Smooth muscle cell of the brain vasculature (primary cell): ENCODE results near the gene PALLD.

Source experiments
- DNase-seq: peaks from one replicate; pipeline ENCODE4 v3.0.0-alpha.2; 2012; ENCODE audit warnings: low read depth, low spot score

The PALLD gene

GRCh38 chr4:168674077-168674747 is 177.4 kb downstream of the PALLD start:
- no peak for DNase-seq

DNA sequence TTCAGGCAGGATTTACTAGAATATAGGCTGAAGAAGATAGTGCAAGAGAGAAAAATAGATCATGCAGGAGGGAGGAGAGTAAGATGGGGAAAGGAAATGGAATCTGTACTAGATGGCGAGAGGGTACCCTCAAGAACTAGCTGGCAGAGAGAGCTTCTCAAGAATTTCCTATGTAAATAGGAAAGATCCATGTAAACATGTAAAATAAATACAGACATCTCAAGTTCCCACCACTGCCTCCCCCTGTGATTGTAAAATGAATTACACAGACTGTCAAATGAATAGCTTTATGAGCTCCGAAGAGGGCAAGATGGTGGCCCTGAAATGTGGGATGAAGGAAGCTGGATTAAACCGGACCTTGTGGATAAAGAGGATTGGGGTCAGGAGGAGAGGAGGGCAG is 178.0 kb downstream of the PALLD start:
- DNase-seq: no peak

DNA sequence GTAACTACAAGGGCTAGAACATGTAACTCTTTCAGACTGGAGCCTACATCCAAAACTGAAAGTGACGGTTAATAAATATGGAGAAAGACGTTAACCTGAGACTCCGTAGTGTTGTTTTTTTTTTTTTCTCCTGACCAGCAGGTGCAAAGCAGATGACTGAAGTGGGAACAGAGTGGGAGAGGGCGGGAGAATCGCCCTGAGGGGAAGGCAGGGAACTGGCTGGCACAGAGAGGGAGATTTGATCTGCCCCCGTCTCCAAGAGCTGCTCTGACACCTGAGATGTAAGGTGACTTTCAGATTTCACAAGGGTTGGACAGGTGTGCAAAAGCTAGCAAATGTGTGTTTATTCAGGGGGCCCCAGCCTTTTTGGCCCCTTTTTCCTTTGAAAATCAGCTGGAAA is 180.2 kb downstream of the PALLD start:
- no peak for DNase-seq

DNA sequence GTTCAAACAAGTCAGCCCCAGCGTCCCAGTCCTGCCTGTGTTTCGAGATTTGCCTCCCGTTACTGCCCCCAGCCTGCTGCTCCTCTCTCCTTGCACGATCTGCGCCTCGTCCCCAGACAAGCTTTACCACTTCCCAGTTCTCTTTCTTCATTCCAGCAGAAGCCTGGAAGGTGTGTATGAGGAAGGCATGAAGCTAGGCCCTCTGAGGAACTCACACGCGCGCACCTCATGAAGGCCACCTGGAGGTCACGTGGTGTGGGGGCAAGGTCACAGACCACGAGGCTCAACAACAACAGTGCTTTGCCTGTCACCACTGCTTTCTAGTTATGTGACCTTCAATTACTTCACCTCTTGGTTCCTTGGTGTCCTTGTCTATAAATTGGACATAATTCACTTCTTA is 181.0 kb downstream of the PALLD start:
- no peak for DNase-seq

- no peak for DNase-seq
These were observed 182.0 kb downstream of the PALLD start for GRCh38 chr4:168678751-168679366.

DNA sequence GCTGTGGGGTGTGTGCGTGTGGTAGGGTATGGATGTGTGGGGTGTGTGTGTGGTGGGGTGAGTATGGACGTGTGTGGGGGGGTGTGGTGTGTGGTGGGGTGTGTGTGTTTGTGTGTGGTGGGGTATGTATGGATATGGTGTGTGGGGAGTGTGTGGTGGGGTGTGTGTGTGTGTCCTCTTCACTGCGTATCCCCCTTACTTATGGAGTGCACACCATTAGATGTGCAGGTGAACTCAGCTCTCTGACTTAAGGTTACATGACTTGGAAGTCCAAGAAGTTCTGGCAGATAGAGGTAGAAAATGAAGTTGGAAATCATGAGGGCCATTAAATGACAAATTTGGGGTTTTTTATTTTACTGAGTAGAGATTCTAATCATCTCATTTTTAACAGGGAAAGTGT is 182.5 kb downstream of the PALLD start:
- DNase-seq: no peak

DNA sequence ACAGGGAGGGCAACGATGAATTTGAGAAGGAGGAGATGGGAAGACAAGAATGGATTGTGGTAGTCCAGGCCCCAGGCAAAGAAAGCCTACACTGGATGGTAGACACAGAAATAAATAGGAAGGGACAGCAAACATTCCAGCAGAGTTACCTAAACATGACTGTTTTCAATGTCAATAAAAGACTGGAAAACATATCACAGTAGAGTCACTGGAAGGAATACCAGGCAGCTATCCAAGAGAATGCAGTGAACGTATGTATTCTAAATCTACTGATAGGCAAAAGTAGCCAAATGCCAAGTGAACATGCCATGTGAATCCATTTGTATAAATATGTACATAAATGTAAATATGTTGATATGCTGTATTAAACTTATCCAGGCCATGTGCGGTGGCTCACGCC is 183.0 kb downstream of the PALLD start:
- no peak for DNase-seq

GRCh38 chr4:168682898-168683500 is 186.1 kb downstream of the PALLD start:
- no peak for DNase-seq

DNA sequence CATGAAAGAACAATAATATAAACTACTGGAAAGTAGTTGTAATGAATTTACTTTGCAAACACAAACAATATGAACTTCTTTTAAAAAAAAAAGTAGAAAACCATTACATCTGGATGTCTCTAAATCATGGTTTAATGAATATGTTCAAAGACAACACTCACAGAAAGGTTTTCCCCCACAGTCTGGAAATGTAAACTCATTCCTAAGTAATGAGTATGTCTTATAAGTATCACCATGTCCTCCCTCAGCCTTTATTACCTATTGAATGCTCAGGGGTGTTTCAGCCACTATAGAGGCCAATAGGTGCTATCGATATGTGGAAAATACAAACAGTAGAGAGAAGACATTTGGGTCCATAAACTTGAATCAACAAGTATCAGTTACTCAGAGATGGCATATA is 186.7 kb downstream of the PALLD start:
- DNase-seq: no peak

GRCh38 chr4:168685136-168685809 is 188.4 kb downstream of the PALLD start:
- no peak for DNase-seq

DNA sequence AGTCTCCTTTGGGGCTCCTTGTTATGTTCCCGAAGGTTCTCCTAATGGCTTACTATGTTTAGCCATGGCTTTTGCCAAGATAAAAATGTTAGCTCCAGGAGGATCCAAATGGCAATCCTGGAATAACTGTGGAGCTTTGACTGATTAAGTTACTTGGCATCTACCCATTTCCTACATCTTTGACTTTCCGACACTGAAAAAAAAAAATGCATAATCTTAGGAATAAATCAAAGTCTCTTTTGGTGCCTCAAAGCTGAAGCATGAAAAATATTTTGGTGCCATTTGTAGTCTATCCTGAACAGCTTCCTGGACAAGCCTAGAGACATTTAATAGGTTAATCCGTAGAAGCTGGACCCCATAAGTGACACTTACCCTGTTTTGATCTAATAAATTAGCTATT is 191.7 kb downstream of the PALLD start:
- DNase-seq: no peak

DNA sequence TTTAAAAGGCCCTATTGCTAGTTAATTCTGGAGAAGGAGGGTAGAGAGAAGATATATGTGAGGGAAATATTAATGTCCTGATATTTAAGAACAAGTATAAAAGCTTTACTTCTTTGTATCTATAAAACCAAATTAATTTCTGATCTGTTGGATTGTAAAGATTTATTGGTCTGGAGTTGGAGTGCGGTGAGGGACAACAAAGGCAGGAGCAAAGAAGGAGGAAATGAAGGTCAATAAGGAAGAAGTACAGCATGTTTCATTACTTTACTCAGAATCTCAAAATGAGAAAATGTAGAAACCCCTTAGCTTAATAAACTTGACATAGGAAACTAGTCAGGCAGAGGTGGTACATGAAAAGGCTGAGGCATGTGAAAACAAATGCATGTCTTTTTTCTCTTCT is 192.9 kb downstream of the PALLD start:
- DNase-seq: no peak

GRCh38 chr4:168690199-168690598 is 193.3 kb downstream of the PALLD start:
- no peak for DNase-seq

DNA sequence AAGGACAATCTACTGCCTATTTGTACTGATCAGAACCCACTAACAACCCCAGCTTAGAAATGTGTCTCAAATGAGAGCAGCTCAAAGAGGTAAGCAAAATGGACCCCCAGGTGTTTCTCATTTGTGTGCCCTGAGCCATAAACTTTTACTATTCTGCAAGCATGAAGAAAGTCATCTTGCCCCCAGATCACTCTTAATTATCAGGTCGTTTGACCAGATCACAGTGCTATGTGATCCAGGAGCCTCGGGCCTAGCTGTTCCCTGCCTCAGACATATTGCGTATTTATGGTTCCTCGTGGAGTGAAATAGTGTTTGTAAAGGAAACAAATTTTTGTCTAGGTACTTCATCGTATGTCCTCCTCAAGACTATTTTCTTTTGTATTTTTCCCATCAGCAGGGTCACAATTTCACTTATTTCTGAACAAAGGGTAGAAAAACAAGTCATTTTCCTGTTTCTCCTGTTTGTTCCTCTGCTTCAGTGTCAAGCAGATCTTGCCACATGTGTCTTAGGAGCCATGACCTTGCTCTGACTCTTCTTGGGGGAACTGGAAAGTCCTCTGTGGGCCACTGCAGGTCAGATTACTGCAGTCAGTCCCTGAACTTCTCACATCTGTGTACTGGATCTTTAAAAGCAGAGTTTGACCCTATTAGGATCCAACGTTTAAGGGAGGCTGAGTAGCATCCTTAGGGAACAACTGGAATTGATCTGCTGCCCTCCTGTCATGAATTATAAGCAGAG is 194.9 kb downstream of the PALLD start:
- DNase-seq: no peak

- DNase-seq: no peak
These were observed 197.1 kb downstream of the PALLD start for GRCh38 chr4:168693750-168694490.

DNA sequence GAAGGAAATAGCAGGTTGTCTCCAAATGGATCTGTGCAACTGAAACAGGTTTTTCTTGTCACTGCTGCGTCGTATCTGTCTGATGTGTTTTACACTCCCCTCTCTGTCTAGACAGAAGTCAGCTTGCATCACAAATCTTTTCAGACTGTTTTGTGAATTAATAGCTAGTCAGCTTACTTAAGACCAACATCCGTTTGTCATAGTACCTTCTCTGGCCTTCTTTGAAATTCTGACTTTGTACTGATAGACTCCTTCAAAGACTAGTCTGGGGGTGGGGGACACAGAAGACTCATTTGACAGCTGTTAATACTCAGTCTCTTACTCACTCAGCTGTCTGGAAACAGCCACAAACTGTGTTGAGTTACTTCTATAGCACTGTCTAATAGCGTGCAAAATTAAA is 197.8 kb downstream of the PALLD start:
- no peak for DNase-seq

GRCh38 chr4:168695288-168695687 is 198.4 kb downstream of the PALLD start:
- no peak for DNase-seq

- no peak for DNase-seq
These were observed 199.4 kb downstream of the PALLD start for GRCh38 chr4:168696280-168696679.

- DNase-seq: no peak
These were observed 200.0 kb downstream of the PALLD start for GRCh38 chr4:168696826-168697225.

GRCh38 chr4:168699224-168699878 is 202.5 kb downstream of the PALLD start:
- DNase-seq: no peak

DNA sequence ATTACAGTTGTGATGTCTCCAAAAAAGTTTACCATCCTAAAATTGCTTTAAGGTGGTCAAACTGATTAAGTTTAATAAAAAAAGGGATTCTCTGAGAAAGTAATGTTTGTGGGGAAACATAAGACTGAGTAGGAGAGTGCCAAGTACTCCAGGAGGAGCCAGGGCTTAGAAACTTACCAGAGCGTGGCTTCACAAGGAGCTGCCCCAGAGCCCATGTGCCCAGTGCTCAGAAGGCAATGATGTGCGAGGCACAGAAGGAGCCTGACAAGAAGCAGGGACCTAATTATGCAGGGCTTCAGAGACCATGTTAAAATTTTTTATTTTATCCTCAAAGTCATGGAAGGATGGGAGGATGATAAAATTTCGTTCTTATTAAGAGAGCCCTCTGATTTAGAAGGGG is 204.2 kb downstream of the PALLD start:
- no peak for DNase-seq
